ENCODE data around the gene USP46.

GRCh38 chr4:52657292-52657617 lies 1.8 kb downstream of the USP46 start:
- no peak for TF ChIP-seq POLR2A (IDR thresholded peaks at IDR 0.05)
- TF ChIP-seq POLR2AphosphoS5 (IDR thresholded peaks at IDR 0.05), result no peak
